ENCODE measurements around the gene KCTD16.

Gene KCTD16

DNA sequence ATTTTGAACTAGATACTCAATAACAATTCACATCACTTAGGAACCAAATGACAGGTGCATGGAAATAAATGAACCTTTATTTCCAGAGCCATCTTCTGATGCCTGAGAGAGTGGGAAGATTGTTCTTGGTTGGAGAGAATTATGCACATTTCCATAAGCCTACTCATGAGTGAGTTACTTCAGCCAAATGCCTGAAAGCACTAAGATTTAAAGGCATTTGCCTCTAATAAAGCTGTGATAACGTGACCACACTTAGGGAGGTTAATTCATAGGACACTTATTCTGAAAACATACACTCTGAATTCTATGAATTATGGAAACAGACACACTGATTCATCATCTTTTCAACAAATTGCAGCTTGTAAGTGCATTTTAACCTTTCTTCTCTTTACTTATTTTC lies 40.0 kb downstream of the KCTD16 start:
- no peak for FAIRE-seq

DNA sequence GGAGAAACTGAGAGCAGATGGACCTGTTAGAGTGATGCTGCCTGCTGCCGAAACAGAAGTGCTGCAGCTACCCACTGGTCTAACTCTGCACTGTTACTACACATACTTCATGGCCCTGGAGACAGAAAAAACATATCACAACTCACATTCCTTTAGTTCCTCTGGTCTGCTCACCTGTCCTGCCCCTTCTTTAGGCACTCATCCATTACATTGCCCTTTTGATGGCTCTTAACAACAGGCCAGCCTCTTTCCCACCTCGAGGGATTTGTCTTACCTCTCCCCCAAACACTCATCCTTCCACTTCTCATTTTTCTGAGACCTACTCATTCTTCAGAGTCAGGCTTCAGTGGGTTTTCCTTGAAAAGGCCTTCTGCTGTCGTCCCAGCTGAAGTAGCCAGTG lies 49.2 kb downstream of the KCTD16 start:
- FAIRE-seq = no peak

DNA sequence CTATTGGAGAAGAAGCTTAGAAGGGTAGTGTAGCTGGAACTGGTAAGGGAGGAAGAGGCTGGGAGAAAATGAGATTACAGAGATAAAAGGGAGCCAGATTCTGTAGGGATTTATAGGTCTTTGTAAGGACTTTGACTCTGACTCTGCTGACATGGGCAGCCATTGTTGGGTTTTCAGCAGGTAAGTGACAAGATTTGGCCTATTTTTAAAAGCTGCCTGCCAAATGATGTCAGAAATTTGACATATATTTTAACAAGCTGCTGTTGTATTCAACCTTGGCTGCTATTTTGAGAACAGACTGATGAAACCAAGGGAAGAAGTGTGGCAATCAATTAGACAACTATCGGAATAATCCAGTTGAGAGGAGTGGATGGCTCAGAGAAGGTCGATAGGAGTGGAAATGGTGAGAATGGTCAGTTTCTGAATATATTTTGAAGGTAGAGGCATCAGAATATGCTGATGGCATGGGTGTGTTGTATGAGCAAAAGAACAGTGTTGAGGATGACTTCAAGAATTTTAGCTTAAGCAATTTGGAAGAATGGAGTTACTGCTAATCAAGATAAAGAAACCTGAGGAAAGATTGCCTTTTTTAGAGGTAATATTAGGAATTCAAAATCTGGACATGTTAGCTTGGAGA lies 56.8 kb downstream of the KCTD16 start:
- FAIRE-seq = no peak

DNA sequence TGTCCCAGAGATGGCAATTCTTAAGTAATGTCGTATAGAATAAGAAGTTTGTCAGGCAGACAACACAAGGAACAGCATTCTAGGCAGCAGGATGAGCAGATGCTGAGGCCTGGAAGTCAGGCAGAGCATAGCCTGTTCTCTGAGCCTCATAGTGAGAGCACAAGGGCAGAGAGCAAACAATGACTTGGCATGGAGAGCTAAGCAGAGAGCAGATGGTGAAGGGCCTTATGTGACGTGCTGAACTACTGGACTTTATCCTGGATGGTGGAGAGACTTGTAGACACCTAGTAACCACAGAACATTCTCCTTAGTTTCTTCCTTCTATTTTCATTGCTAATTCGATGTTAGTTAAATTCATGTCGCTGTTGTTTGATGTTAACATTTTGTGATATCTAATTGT lies 60.1 kb downstream of the KCTD16 start:
- FAIRE-seq = no peak

DNA sequence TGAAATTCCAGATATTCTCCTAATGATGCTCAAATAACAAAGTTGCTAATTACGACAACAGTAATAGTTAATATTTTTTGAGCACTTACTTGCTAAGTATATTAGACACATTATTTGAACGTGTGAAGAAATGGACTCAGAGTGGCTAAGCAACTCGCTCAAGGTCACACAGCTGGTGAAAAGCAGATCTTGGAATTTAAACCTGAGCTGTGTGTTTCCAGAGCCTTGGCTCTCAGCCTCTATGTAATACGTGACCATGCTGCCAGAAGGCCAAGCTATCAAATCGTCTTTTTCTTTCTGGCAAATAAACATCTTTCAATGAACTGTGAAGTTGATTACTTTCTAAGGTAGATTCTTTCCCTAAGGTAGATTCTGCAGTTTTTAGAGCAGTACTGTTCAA lies 61.6 kb downstream of the KCTD16 start:
- FAIRE-seq = no peak

DNA sequence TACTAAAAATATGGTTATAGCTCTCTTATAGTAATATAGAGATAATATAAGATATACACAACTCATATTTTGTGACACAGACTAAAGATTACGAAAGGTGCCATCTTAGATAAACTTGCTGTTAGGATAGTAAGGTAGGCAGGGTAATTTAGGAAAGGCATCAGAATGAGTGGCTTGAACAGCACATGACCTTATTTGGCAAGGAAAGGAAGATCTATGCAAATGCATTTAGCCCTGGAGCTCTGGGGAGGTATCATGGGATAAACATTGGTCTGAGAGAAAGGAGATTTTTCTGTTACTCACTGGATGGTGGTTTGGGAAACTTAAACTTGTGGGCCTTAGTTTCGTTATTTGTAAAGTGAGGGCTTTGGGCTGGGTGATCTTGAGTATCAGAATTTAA lies 65.8 kb downstream of the KCTD16 start:
- no peak for FAIRE-seq

DNA sequence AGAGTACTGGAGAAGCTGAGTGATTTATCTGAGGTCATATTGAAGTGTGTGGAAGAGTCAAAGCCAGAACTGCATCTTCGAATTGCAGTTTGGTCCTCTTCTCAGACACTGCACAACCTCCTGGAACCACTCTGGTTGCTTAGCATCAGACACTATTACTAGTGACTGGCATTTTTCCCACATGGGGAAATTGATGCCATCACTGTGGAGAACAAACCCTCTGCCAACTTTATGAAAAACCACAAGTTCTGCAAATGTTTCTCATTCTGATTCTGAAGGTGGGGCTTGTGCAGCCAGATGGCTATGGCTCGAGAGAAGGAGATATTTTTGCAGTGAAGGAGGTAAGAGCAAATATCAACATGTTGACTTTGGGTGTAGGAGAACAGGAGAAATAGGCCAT lies 67.2 kb downstream of the KCTD16 start:
- FAIRE-seq = no peak

DNA sequence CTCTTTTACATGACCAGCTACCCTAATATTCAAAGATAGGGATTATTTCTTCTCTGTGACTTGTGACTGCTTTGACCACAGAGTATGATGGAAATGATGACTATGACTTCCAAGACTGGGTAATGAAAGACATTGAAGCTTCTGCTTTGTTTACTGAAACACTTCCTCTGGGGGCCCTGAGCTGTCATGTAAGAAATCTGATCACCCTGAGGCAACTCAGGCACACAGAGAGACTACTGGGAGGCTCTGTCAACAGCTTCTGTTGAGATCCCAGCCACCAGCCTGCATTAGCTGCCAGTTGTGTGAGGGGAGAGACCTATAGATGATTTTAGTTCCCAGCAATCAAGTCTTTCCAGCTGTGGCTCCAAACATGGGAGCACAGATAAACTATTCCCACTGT lies 76.5 kb downstream of the KCTD16 start:
- no peak for FAIRE-seq

DNA sequence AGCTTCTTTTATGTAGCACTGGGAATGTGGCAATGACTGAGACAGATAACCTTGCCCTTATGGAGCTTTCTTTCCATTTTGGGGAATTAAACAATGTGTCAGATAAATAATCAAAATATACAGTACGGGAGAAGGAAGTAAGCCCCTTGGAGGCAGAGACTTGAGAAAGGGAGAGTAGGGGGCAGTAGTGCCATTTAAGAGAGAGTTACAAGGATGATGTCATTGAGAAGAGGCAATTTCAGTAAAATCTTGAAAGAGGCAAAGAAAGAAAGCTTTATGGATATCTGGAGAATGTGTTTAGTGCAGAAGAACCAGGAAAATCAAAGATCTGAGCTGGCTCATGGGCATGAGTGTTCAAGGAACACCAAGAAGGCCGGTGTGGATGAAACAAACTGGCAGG lies 77.3 kb downstream of the KCTD16 start:
- no peak for FAIRE-seq

DNA sequence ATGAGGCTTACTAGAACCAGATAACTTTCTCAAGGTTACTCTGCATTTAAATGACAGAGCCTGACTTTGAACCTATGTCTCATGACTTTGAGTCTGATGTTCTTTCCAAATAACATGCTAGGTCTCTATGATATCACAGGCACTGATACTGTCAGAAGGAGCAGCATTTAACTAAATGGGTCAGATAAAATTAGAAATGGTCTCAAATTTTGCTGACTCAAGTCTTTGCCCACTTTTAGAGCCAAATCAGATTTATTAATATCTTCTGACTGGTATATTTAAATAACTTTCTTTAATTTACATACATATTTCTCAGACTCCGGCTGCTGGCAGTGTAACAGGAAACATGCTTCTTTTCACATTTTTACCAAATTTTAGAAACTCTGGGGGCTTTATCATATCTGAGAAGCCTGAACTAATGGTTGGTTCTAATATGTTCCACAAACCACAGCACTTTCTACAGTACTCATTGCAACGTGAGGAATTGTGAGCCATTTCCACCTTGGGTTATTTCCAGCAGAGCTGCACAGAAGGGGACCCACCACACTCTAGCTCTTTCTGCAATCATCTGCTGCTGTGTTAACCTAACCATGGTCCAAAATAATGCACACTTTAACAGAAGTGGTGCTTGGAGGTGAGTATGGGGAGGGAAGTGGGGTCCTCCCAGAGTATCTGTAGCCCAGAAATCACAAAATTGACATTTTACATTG lies 79.2 kb downstream of the KCTD16 start:
- FAIRE-seq = no peak

DNA sequence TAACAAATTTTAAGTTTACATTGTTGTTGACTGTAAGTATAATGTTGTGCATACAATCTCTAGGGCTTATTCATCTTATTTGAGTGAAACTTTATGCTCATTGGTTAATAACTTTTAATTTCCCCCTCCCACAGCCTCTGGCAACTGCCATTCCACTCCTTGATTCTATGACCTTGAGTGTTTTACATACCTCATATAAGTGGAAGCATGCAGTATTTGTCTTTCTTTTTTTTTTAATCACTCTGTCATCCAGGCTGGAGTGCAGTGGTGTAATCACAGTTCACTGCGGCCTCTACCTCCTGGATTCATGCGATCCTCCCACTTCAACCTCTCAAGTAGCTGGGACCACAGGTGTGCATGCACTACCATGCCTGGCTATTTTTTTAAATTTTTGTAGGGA lies 83.9 kb downstream of the KCTD16 start:
- no peak for FAIRE-seq

DNA sequence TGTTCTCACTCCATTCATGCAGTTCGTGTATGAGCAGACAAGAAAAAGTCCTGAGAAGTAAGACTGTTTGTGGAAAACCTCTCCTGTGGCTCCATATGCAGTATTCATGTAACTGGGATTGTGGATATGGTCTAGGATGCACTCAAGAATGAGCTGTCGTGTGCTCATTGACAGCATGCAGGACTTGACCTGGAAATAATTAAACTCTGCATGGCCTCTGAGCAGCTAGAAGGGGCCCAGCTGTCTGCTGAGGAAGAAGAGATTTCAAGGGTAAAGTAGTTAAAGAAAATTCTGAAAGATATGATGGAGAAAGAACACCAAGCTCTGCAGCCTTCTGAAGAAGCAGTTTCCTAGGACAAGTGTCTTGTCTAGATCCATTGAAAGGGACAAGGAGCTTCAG lies 89.4 kb downstream of the KCTD16 start:
- no peak for FAIRE-seq

DNA sequence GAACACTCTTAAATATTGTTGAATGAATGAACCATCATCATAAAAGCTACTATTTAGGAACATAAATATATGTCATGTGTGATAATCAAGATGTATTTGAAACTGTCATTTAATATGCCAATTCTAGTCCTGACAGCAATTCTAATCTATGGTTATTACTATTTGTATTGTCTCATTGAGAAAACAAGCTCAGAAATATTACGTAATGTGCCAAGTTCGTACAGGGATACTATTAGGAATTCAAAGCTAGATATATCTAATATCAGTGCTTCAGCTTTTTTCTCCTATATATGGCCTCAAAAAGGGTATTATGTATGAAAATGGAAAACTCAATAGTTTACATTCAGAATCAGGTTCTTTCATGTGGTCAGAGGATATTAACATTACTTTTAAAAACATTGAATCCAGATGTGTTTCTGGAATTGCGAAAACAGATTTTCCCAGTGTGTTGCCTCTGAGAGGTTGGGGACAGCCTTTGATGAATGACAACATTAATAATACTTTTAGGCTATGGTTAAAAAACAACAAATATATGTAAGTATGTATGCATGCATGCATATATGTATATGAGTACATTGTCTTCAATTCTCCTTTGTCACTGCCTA lies 95.1 kb downstream of the KCTD16 start:
- FAIRE-seq = no peak

DNA sequence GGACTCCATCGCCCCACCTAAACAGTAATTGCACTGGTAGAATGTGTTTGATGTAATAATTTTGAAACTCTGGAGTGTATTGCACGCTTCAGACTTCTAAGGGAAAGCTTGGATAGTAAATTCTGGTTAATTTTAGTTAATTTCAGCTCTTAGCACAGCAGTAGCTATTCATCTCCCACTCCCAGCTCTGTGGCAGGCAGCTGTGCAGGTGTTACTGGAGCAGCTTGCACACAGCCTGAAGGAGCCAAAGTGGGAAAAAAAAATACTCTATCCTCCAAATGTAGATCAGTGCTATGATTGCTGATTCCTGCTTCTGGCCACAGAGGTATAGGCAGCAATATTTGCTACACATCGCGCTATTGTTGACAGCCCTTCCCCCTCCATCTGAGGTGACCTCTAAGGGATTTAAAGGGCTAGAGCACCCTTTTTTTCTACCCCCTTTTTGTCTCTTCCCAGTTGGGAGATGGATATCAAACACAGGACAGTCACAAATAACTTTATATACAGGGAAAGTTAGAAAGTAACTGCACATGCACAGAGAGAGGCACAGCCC lies 97.4 kb downstream of the KCTD16 start:
- no peak for FAIRE-seq

DNA sequence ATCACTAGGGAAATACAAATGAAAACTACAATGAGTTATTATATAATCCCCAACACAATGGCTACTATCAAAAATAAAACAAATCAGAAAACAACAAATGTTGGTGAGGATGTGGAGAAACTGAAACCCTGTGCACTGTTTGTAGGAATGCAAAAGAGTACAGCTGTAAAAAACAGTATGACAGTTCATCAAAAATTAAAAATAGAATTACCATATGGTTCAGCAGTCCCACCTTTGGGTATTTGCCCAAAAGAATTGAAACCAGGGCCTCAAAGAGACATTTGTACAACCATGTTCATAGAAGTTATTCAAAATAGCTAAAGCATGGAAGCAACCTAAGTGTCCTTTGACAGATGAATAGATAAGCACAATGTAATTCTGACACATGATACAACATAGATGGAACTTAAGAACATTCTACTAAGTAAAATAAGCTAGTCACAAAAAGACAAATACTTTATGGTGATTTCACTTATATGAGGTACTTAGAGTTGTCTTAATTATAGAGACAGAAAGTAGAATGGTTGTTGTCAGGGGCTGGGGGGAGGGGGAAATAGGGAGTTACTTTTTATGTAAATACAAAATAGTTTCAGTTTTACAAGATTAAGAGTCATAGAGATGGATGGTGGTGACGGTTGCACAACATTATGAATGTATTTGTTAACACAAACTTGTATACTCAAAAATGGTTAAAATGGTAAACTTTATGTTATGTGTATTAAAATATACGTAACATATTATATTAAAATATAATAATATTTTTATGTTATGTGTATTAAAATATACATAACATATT lies 102.8 kb downstream of the KCTD16 start:
- peak; percentile 73 for FAIRE-seq

DNA sequence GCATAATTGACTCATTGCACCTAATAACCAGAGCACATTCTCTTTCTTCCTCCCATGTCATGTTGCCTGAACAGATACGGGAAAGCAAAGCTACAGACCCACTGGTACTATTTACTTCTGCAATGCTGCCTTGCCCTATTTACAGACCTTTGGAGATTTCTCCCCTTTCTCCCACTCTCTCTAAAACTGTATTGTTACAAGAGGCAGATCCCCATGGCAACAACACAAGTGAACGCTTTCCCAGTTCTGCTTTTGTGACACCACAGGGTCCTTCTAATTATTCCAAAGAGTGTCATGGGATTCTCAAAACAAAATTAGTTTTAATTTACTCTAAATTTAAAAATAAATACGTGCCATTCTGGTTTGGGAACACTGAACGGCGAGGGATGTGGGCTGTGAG lies 104.7 kb downstream of the KCTD16 start:
- FAIRE-seq = no peak

DNA sequence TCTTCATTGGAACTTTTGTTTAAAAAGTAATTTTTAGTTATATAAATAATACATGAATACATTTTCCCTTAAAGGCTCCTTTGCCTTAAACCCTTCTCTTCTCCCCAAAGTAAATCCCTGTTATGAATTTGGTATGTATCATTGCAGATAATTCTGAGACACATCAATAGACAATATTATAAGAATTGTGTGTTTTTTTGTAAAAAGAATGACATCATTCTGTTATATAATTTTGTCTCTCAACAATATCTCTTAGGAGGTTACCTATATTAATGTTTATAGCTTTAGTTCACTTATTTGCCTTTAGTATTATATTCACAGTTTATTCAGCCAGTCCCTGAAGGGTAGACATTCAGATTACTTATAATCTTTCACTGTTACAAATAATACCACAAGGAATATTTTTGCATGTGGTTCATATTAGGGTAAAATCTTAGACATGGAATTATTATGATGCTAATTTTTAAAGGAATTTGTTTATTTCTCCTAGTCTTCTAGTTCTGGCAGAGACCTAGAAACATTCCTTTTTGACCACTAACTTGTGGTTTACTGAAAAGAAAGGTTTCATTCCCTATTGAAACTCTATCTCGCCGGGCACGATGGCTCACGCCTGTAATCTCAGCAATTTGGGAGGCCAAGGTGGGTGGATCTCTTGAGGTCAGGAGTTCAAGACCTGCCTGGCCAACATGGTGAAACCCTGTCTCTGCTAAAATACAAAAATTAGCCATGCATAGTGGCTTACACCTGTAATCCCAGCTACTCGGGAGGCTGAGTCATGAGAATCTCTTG lies 105.6 kb downstream of the KCTD16 start:
- FAIRE-seq = no peak

DNA sequence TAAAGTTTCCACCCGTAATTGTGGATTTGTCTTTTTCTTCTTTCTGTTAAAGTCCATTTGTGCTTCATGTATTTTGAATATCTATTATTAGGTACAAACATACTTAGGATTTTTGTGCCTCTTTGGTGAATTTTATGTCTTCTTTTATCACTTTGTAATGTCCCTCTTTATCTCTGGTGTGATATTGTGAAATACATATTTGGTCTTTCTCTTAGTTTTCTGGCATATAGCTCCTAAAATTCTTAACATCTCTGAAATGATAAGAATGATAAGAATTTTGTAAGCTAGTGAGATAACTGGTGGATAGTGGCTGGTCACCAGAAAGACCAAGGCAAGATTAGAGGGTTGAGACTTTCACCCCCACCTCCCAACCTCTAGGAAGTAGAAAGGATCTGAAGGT lies 111.1 kb downstream of the KCTD16 start:
- no peak for FAIRE-seq

DNA sequence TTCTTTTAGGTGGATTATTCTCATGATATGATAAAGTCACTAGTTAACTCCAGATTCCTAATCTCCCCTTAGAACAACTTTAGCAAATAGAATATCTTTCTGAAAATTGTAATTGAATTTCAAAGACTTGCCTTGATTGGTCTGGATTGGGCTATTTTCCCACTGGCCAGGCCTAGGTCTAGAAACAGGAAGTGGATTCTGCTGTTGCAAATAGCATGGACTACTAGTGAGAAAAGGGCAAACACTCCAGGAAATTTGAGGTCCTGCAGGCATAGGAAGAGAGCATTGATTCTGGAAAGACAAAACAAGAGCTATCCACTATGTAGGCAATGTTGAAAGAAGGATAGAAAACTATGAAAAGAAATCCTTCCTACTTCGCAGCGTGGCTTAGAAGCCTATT lies 113.4 kb downstream of the KCTD16 start:
- FAIRE-seq = no peak

DNA sequence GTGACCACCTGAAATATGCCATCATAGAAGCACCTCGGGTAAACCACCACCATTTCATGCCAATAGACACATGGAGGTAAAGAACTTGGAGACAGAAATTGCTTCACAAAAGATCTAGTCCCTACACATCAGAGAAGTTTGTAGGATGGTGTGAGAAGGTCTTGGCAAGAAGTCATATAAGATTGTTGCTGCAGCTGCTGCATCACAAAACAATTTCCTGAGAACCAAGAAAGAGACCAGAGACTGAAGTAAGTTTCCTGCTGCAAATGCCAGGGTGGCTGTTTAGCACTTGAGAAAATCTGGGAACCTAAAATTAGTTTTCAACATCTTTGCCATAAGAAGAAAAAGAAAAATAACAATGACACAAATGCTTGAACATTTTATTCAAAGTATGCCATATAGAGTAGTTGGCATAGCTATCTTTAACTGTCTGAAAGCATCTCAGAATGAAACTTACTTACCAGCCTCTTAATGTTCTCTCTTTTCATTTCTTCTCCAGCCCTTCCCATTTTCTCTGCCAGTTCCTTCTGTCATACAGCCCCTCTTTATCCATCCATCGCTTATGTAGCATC lies 114.3 kb downstream of the KCTD16 start:
- no peak for FAIRE-seq

DNA sequence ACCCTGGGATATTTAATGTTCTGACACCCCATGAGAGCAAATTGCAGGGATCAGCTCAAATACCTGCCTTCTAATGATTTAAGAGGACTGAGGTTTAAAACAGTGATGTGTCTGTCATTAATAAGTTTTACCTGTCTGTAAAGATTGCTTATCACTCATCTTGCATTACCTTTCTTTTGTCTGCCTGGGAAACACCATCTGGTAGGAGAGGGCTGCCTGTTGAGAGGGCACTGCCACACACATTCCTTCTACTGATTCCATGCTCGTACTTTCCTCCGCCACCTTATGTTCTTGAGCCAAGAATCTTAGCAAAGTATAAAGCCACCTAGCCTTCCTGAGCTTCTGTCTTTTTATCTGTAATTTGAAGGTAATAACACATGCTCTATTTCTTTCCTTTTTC lies 118.6 kb downstream of the KCTD16 start:
- no peak for FAIRE-seq

DNA sequence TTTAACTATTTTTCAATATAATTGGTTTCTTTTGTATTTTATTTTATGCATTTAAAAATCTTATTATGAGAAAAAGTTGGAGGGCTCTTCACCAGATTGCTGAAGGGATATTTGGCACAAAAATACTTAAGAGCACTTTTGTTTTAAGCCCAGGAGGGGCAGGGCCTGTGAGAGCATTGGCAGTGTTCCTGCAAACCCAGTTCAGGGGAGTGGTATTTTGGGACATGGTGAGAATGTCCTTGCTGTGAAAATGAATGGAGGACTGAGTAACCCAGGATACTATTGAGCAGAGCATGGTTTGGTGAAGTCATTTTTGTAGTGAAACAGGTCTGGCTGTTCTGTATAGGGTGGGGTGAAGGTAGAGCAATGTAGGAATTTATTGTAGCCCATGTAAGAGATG lies 121.4 kb downstream of the KCTD16 start:
- FAIRE-seq = no peak
